ENCODE results near the gene MAGI3. TPM values are rescaled to one million over a fixed set of nuclear protein-coding genes. Genes with fewer than 3 reads are reported as not detected.

Gene MAGI3
- total and polyA plus RNA-seq, 2 of the 13 experiments (the other 11 are each of a cell fraction or from before 2014, with no cell fraction given): 4.0 to 11.8 TPM

DNA sequence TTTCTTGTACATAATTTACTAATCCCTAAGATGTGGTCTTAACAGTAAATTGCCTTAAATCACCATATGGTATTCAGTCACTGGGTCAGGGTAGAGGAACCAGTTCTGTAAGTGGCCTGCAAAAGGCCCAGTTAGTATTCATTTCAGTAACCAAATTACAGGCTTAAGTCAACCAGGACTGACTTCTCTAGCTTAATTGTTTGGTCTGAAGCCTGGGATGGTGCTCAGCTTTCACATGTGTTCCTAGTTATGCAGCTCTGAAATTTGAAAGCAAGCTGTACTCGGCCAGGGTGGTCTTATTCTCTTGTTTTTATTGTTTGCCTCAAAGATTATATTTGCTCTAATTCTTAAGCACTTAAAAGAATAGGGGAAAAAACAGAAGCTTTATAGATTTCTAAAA is 144.6 kb downstream of the MAGI3 start:
- no peaks in the 10 kb centered on the region for H3K9me3 ChIP-seq (ENCODE audit: low read length)
- 94% methylated on average over 1 of the region's 1 CpG for WGBS (ENCODE audit: low lambda C conversion rate)
- in situ Hi-C loops (cut with HindIII; ENCODE audit: extremely low pct_ligation_motif_present, low pct_unique_long_range_greater_than_20kb): no loop called here
- FAIRE-seq: no peak
- peaks cover under 1% of the 10 kb centered on the region; the same call in 1 of the 2 replicates for H3K4me1 ChIP-seq (ENCODE audit: insufficient read depth, low read length)
- BruUV-seq (replicated peaks): no TSS peak
- no peak overlapping the region for H3K9ac ChIP-seq (ENCODE audit: insufficient read depth, low read depth, low read length)
- ChIA-PET CTCF (ENCODE audit: low intra/inter-chr PET ratio, low total read pairs) (no interaction called here), POLR2A (no interaction called here)
- ATAC-seq: no peak
- H3K27me3 ChIP-seq (ENCODE audit: control insufficient read depth in 1 of 2, insufficient read depth in 2 of 2, low read length in 2 of 2): no peaks in the 10 kb centered on the region
- no peaks in the 10 kb centered on the region for H3K79me2 ChIP-seq (ENCODE audit: insufficient read depth, low read length)
- intact Hi-C loops (cut with micrococcal nuclease; ENCODE audit: unreplicated experiment): no loop called here
- H4K20me1 ChIP-seq (ENCODE audit: insufficient read depth, low read length): no peaks in the 10 kb centered on the region
- no peak for DNase-seq (ENCODE audit: low spot score)
- no peak overlapping the region for H3K4me3 ChIP-seq (replicated peaks in 1 of 3; ENCODE audit: insufficient read depth in 1 of 3, low read depth in 2 of 3, low read length in 3 of 3)
- H3K4me2 ChIP-seq (ENCODE audit: low read depth, low read length): no peak overlapping the region
- H2AFZ ChIP-seq (ENCODE audit: low read length): no peak overlapping the region
- H3K36me3 ChIP-seq (replicated peaks in 1 of 2; ENCODE audit: control insufficient read depth in 1 of 2, insufficient read depth in 2 of 2, low read length in 2 of 2): no peaks in the 10 kb centered on the region
- H3K27ac ChIP-seq (ENCODE audit: extremely low read length, insufficient read depth, low read length): no peak overlapping the region
- TF ChIP-seq MAFF (IDR thresholded peaks at IDR 0.05; ENCODE audit: low read depth, low read length): no peak
- TF ChIP-seq, protein P1, sequence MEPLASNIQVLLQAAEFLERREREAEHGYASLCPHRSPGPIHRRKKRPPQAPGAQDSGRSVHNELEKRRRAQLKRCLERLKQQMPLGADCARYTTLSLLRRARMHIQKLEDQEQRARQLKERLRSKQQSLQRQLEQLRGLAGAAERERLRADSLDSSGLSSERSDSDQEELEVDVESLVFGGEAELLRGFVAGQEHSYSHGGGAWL (CRISPR knock-in tag; IDR thresholded peaks at IDR 0.05): no peak
- TF ChIP-seq ZNF660 (CRISPR knock-in tag; IDR thresholded peaks at IDR 0.05; ENCODE audit: borderline replicate concordance, low read depth): no peak
- TF ChIP-seq SCMH1 (CRISPR knock-in tag; IDR thresholded peaks at IDR 0.05; ENCODE audit: borderline replicate concordance): no peak
- no peak for TF ChIP-seq ARNT2 (CRISPR knock-in tag; IDR thresholded peaks at IDR 0.05; ENCODE audit: low read depth)
- no peak for TF ChIP-seq GLI4 (CRISPR knock-in tag; IDR thresholded peaks at IDR 0.05; ENCODE audit: borderline replicate concordance)
- no peak for TF ChIP-seq HES4 (CRISPR knock-in tag; IDR thresholded peaks at IDR 0.05; ENCODE audit: borderline replicate concordance)
- TF ChIP-seq, protein P2, sequence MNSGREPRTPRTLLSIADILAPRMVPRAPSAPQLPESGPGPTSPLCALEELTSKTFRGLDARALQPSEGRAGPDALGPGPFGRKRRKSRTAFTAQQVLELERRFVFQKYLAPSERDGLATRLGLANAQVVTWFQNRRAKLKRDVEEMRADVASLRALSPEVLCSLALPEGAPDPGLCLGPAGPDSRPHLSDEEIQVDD (CRISPR knock-in tag; IDR thresholded peaks at IDR 0.05; ENCODE audit: borderline replicate concordance): no peak
- TF ChIP-seq ZBTB3 (CRISPR knock-in tag; IDR thresholded peaks at IDR 0.05; ENCODE audit: borderline replicate concordance, low read depth): no peak
- TF ChIP-seq RBM22 (optimal IDR thresholded peaks at IDR 0.05; ENCODE audit: low read length): no peak
- TF ChIP-seq NCOA5 (CRISPR knock-in tag; IDR thresholded peaks at IDR 0.05): no peak
- TF ChIP-seq, protein P3, sequence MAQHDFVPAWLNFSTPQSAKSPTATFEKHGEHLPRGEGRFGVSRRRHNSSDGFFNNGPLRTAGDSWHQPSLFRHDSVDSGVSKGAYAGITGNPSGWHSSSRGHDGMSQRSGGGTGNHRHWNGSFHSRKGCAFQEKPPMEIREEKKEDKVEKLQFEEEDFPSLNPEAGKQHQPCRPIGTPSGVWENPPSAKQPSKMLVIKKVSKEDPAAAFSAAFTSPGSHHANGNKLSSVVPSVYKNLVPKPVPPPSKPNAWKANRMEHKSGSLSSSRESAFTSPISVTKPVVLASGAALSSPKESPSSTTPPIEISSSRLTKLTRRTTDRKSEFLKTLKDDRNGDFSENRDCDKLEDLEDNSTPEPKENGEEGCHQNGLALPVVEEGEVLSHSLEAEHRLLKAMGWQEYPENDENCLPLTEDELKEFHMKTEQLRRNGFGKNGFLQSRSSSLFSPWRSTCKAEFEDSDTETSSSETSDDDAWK (CRISPR knock-in tag; IDR thresholded peaks at IDR 0.05): no peak
- TF ChIP-seq, protein P4, sequence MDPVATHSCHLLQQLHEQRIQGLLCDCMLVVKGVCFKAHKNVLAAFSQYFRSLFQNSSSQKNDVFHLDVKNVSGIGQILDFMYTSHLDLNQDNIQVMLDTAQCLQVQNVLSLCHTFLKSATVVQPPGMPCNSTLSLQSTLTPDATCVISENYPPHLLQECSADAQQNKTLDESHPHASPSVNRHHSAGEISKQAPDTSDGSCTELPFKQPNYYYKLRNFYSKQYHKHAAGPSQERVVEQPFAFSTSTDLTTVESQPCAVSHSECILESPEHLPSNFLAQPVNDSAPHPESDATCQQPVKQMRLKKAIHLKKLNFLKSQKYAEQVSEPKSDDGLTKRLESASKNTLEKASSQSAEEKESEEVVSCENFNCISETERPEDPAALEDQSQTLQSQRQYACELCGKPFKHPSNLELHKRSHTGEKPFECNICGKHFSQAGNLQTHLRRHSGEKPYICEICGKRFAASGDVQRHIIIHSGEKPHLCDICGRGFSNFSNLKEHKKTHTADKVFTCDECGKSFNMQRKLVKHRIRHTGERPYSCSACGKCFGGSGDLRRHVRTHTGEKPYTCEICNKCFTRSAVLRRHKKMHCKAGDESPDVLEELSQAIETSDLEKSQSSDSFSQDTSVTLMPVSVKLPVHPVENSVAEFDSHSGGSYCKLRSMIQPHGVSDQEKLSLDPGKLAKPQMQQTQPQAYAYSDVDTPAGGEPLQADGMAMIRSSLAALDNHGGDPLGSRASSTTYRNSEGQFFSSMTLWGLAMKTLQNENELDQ (CRISPR knock-in tag; IDR thresholded peaks at IDR 0.05; ENCODE audit: borderline replicate concordance): no peak
- TF ChIP-seq, protein P5, sequence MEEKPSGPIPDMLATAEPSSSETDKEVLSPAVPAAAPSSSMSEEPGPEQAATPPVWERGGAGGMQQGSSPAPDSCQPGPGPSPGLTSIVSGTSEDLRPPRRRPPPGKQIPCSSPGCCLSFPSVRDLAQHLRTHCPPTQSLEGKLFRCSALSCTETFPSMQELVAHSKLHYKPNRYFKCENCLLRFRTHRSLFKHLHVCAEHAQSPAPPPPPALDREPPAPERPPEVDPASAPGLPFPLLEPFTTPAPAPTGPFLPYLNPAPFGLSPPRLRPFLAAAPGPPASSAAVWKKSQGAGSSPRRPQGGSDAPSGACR (CRISPR knock-in tag; IDR thresholded peaks at IDR 0.05): no peak
